Heart left ventricle (tissue), 16 donors: Measurements from ENCODE around the gene USP9Y. TPM values are rescaled to one million over a fixed set of nuclear protein-coding genes. Genes with fewer than 3 reads are reported as not detected.

ENCODE experiments used
- ATAC-seq, 4 donors: fragments of 200-7000 bp; cut with Tn5 transposase; one replicate each; pipeline ENCODE4 v1.9.1; 2020 to 2022; ENCODE audit warnings: moderate library complexity in 4 of 4, mild to moderate bottlenecking in 3 of 4, moderate number of reproducible peaks in 1 of 4
- DNase-seq, 5 donors: peaks; one replicate each; pipeline ENCODE4 v3.0.0-alpha.2; 2020
- H3K27ac ChIP-seq, 12 donors: fragments of 200-600 bp; sonication (generic) in 4 of 12; one replicate each; pipeline versions ENCODE4 v1.5.0 to v1.8.0; 2016 to 2022; ENCODE audit warnings: mild to moderate bottlenecking in 2 of 12
- H3K27me3 ChIP-seq, 9 donors: fragments of 200-600 bp; sonication (generic) in 2 of 9; one replicate each; pipeline versions ENCODE4 v1.5.1 to v1.8.0; 2016 to 2022; ENCODE audit warnings: mild to moderate bottlenecking in 3 of 9
- H3K36me3 ChIP-seq, 9 donors: fragments of 200-600 bp; sonication (generic) in 2 of 9; one replicate each; pipeline versions ENCODE4 v1.5.0 to v1.8.0; 2018 to 2022; ENCODE audit warnings: mild to moderate bottlenecking in 2 of 9
- H3K4me1 ChIP-seq, 12 donors: fragments of 200-600 bp; sonication (generic) in 4 of 12; one replicate each; pipeline versions ENCODE4 v1.5.0 to v1.8.0; 2016 to 2022; ENCODE audit warnings: mild to moderate bottlenecking in 3 of 12
- H3K4me3 ChIP-seq, 12 donors: fragments of 200-600 bp; sonication (generic) in 4 of 12; one replicate each; pipeline versions ENCODE4 v1.5.0 to v1.8.0; 2017 to 2022; ENCODE audit warnings: mild to moderate bottlenecking in 9 of 12, moderate library complexity in 4 of 12
- H3K9me3 ChIP-seq, 12 donors: fragments of 200-600 bp; sonication (generic) in 4 of 12; one replicate each; pipeline versions ENCODE4 v1.5.0 to v1.8.0; 2016 to 2022; ENCODE audit warnings: mild to moderate bottlenecking in 1 of 12
- CTCF ChIP-seq, 12 donors: fragments of 200-600 bp; sonication (generic) in 4 of 12; IDR thresholded peaks; one replicate each; pipeline versions ENCODE4 v1.5.0 to v1.8.0; 2018 to 2022; ENCODE audit warnings: antibody characterized with exemption in 12 of 12, mild to moderate bottlenecking in 5 of 12
- POLR2A ChIP-seq, 2 donors: fragments of 450-650 bp; IDR thresholded peaks; one replicate each; pipeline ENCODE4 v1.6.1; 2017; ENCODE audit warnings: antibody characterized with exemption in 2 of 2, mild to moderate bottlenecking in 2 of 2, moderate library complexity in 2 of 2
- WGBS, 4 donors: extraction: QIAGEN DNeasy Blood & Tissue Kit in 2 of 4; methylation state at CpG; one replicate each; pipeline versions ENCODE4 v1.1.5 to v1.1.7; 2013 to 2018; 5-methylcytosine and 5-hydroxymethylcytosine counted together
- intact Hi-C, 10 donors: fragments of 100-400 bp; cut with DNase I; formaldehyde crosslinking; loops; one replicate each; pipeline versions ENCODE4 v1.11.1 to v1.14.2; 2022
- polyA plus RNA-seq, 2 donors: library from polyadenylated mRNA; stranded (reverse); fragments of 200-250 nt; gene quantifications; one replicate each; pipeline ENCODE4 v1.2.3, GENCODE V29; 2013
- total RNA-seq, 9 donors: library from RNA; depleted of rRNA in 2 of 9; stranded (reverse); fragments of >200 nt in 2 of 9; fragmentation: NEBNext Ultra II Directional in 3 of 9; extraction: Animal tissue kit (Norgen Biotek cat#: 25700) in 3 of 9; gene quantifications; one replicate each; pipeline versions ENCODE4 v1.1.0 to v1.2.4, GENCODE V29; 2016 to 2023
- donor health status: ischemic (EF 13 %, LVEDD 7.1; RV severe dilation, severe dysfunction).
- donor health status: healthy with polysubstance abuse.
- donor health status: DM: no; HTN: yes; CAD: no.
- donor health status: DM: no; HTN: no; CAD: no.
- donor health status: ischemic (EF 25% LVEDD 6.9; RV normal size, moderate dysfunction).
- donor health status: ischemic (EF 25% LVEDD 5.7; RV mildly dilated, moderate dysfunction).
- donor health status: healthy.
- donor health status: DM: yes; HTN: yes; CAD: no.
- donor health status: ischemic (EF 35%, LVEDD 5.7; RV mildly dilated, moderate dysfunction).
- donor health status: nonischemic (EF 11% LVEDD 7.7; RV severe dilation, severe dysfunction).
- donor health status: DM: yes; HTN: yes; CAD: no.
- donor health status: PGD.
- donor health status: ischemic (EF 29% LVEDD 5.4; RV normal size, mild dysfunction).
- donor health status: nonischemic (EF 23%, LVEDD 6.1; RV moderate dilation, normal function).

USP9Y gene
- total and polyA plus RNA-seq, 11 donors = 8.9 to 34.5 (median 26.0) TPM; not detected in 5

- ATAC-seq (no peak), DNase-seq (no peak)
- WGBS, 4 donors = 90 to 98% methylated on average over 1 of the region's 1 CpG; no CpG with 5 or more reads in 2 of the 4 donors
- Histone ChIP-seq H3K4me3 (no peak overlapping the region), H3K27ac (no peak overlapping the region), H3K4me1 (no peaks in the 10 kb centered on the region), H3K9me3 (no peaks in the 10 kb centered on the region), H3K36me3 (peaks cover 0 to 67% (median 0%) of the 10 kb centered on the region in 9 donors), H3K27me3 (no peaks in the 10 kb centered on the region)
- no peak for TF ChIP-seq POLR2A (IDR thresholded peaks at IDR 0.05)
- TF ChIP-seq CTCF (IDR thresholded peaks at IDR 0.05) = no peak
- intact Hi-C loops = no loop called here
These were observed 93.0 kb downstream of the USP9Y start for GRCh38 chrY:12793999-12794398.

GRCh38 chrY:12808046-12808445 lies 107.0 kb downstream of the USP9Y start:
- Histone ChIP-seq H3K4me3 (no peak overlapping the region), H3K27me3 (no peaks in the 10 kb centered on the region), H3K36me3 (peaks cover 0 to 49% (median 0%) of the 10 kb centered on the region in 9 donors), H3K27ac (no peak overlapping the region), H3K4me1 (peaks cover 0 to 3% (median 0%) of the 10 kb centered on the region in 12 donors), H3K9me3 (no peaks in the 10 kb centered on the region)
- ATAC-seq (no peak), DNase-seq (no peak)
- TF ChIP-seq POLR2A (IDR thresholded peaks at IDR 0.05) (no peak), CTCF (IDR thresholded peaks at IDR 0.05) (no peak)
- intact Hi-C loops = no loop called here
- WGBS, 4 donors = 97% methylated on average over 1 of the region's 1 CpG; no CpG with 5 or more reads in 2 of the 4 donors

GRCh38 chrY:12809034-12809433 lies 108.0 kb downstream of the USP9Y start:
- Histone ChIP-seq H3K27me3 (no peaks in the 10 kb centered on the region), H3K4me1 (peaks cover 0 to 3% (median 0%) of the 10 kb centered on the region in 12 donors), H3K36me3 (peaks cover 0 to 56% (median 0%) of the 10 kb centered on the region in 9 donors), H3K4me3 (no peak overlapping the region), H3K27ac (no peak overlapping the region), H3K9me3 (no peaks in the 10 kb centered on the region)
- intact Hi-C loops = no loop called here
- DNase-seq (no peak), ATAC-seq (no peak)
- 37 to 40% methylated on average over 3 of the region's 3 CpGs; no CpG with 5 or more reads in 2 of the 4 donors for WGBS, 4 donors
- no peak for TF ChIP-seq POLR2A (IDR thresholded peaks at IDR 0.05)
- TF ChIP-seq CTCF (IDR thresholded peaks at IDR 0.05) = peak in 6 of 12 donors; percentile 13 to 38 (median 20)

GRCh38 chrY:12823408-12823807 lies 122.4 kb downstream of the USP9Y start:
- H3K27me3 ChIP-seq = no peaks in the 10 kb centered on the region
- H3K4me3 ChIP-seq = no peak overlapping the region
- H3K9me3 ChIP-seq = no peaks in the 10 kb centered on the region
- no peak overlapping the region for H3K27ac ChIP-seq
- H3K4me1 ChIP-seq = no peaks in the 10 kb centered on the region
- 40 to 47% methylated on average over 1 of the region's 1 CpG; no CpG with 5 or more reads in 2 of the 4 donors for WGBS, 4 donors
- no peak for ATAC-seq
- peaks cover 0 to 32% (median 0%) of the 10 kb centered on the region in 9 donors for H3K36me3 ChIP-seq
- DNase-seq = no peak
- intact Hi-C loops = no loop called here
- TF ChIP-seq POLR2A (IDR thresholded peaks at IDR 0.05) = no peak
- TF ChIP-seq CTCF (IDR thresholded peaks at IDR 0.05) = no peak
